Upper lobe of right lung (tissue), 1 donor: Measurements from ENCODE around the gene CSMD2. TPM values are rescaled to one million over a fixed set of nuclear protein-coding genes. Genes with fewer than 3 reads are reported as not detected.
A peak's percentile ranks its signal among the peaks of the same experiment; 100 is the strongest.

Experiments used
- ATAC-seq: fragments of 200-7000 bp; cut with Tn5 transposase; one replicate; pipeline ENCODE4 v1.9.1; 2020; ENCODE audit warnings: mild to moderate bottlenecking, moderate library complexity
- DNase-seq: peaks from one replicate; pipeline ENCODE4 v3.0.0-alpha.2; 2020
- H3K27ac ChIP-seq: fragments of 200-600 bp; one replicate; pipeline ENCODE4 v1.8.0; 2022
- H3K27me3 ChIP-seq: fragments of 200-600 bp; one replicate; pipeline ENCODE4 v1.8.0; 2022; ENCODE audit warnings: mild to moderate bottlenecking
- H3K36me3 ChIP-seq: fragments of 200-600 bp; one replicate; pipeline ENCODE4 v1.8.0; 2022
- H3K4me1 ChIP-seq: fragments of 200-600 bp; one replicate; pipeline ENCODE4 v1.8.0; 2022
- H3K4me3 ChIP-seq: fragments of 200-600 bp; one replicate; pipeline ENCODE4 v1.8.0; 2022; ENCODE audit warnings: mild to moderate bottlenecking
- H3K9me3 ChIP-seq: fragments of 200-600 bp; one replicate; pipeline ENCODE4 v1.8.0; 2022
- CTCF ChIP-seq: fragments of 200-600 bp; IDR thresholded peaks from one replicate; pipeline ENCODE4 v1.8.0; 2022; ENCODE audit warnings: antibody characterized with exemption
- intact Hi-C: fragments of 100-400 bp; cut with DNase I; formaldehyde crosslinking; loops from one replicate; pipeline ENCODE4 v1.11.0; 2022
- total RNA-seq: library from RNA; stranded (reverse); fragmentation: NEBNext Ultra II Directional; extraction: Animal tissue kit (Norgen Biotek cat#: 25700); gene quantifications from one replicate; pipeline ENCODE4 v1.2.1, GENCODE V29; 2021
- donor health status: DM: no; HTN: yes; CAD: no; lungs with severe emphysema.

The CSMD2 gene
- total RNA-seq, 1 donor from 2014 or later, result 0.67 TPM

DNA sequence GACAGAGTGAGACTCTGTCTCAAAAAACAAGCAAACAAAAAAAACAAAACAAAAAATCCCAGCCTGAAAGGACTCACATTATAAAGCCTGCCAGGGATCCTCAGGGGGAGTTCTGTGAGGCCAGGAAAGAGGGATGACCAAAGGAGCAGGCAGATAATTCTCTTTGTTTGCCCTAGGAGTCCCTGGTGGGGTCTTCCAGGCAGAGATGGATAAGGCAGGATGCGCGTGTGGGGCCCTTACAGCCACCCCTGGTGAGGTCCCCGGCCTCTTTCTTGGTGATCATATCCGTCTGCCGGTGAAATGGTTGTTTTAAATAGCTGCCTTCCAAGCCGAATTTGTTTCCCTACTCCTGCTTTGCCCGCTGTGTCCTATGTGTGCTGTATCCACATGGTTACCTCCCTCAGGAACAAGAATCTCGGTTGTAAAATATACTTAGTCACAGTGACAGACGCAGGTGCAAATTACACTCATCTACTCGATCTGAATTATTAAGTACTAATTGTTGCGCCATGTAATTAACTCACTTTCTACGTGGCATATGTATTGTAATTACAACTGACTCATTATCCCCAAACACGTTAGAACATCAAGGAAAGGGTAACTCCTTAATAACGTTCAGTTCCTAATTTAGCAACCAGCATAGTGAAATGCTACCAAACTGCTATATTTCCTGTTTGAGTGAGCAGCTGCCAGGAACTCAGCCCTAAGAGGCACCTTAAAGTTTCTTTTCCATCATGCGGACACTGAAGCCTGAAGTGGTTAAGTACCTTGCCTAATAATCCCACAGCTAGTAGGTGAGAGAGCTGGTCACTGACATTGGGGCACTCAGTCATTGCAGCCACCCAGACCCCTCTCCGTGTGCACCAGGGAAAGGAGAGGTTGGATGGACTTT, 586.2 kb downstream of the CSMD2 start:
- intact Hi-C loops, result no loop called here
- no peak for DNase-seq
- Histone ChIP-seq H3K4me1 (no peaks in the 10 kb centered on the region), H3K4me3 (no peak overlapping the region), H3K36me3 (no peaks in the 10 kb centered on the region), H3K27me3 (no peaks in the 10 kb centered on the region), H3K9me3 (no peaks in the 10 kb centered on the region), H3K27ac (peak overlapping the region; percentile 42)
- ATAC-seq, result peak; percentile 67
- no peak for TF ChIP-seq CTCF

DNA sequence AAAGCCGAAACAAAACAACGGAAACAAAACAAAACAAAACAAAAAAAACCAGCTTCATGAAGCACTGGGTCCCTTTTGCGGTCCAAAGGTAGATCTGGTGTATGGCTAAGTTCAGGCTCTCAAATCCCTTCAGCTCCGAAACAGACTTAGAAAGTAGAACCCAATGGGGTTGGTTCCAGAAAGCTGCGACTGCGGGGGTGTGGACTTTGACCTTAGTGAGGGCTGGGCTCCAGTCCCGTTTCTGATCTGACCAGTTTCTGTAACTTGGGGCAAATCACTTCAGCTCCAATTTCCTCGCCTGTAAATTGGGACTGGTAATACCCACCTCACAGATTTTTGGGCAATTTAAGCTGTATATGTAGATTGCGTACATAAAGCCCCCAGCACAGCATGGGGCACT, 587.4 kb downstream of the CSMD2 start:
- H3K27me3 ChIP-seq, result no peaks in the 10 kb centered on the region
- TF ChIP-seq CTCF, result no peak
- ATAC-seq, result no peak
- H3K4me3 ChIP-seq, result no peak overlapping the region
- no peak for DNase-seq
- H3K4me1 ChIP-seq, result no peaks in the 10 kb centered on the region
- no peaks in the 10 kb centered on the region for H3K9me3 ChIP-seq
- H3K27ac ChIP-seq, result no peak overlapping the region
- no peaks in the 10 kb centered on the region for H3K36me3 ChIP-seq
- intact Hi-C loops, result no loop called here

GRCh38 chr1:33576821-33577599, 588.0 kb downstream of the CSMD2 start:
- no peak for DNase-seq
- no peak for ATAC-seq
- H3K27ac ChIP-seq, result no peak overlapping the region
- no peaks in the 10 kb centered on the region for H3K9me3 ChIP-seq
- no peaks in the 10 kb centered on the region for H3K27me3 ChIP-seq
- TF ChIP-seq CTCF, result no peak
- intact Hi-C loops, result no loop called here
- no peak overlapping the region for H3K4me3 ChIP-seq
- no peaks in the 10 kb centered on the region for H3K4me1 ChIP-seq
- H3K36me3 ChIP-seq, result no peaks in the 10 kb centered on the region

DNA sequence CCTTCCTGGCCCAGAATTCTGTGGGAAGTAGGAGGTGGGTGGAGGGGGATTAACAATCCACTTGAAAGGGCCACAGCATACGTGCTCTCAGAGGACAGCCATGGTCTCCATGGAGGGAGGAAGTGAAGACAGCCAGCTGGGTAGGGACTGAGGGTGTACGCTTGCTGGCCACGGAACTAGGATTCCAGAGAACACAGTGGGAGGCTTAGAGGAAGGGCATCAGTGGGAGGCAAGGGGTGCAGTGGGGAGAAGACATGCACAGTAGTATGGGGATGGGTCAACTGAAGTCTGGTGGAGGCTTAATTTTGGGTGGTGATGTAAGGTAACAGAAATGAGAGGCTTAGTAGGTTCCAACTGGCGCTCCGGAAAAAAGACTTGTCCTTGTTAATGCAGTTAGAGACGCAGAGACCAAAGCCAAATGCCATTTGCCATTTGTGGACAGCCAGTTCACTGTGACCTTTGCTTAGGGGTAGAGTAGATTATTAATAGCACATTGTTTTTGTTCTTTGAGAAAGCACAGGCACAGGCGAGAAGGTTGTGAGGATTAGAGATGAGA, 589.6 kb downstream of the CSMD2 start:
- Histone ChIP-seq H3K27ac (no peak overlapping the region), H3K4me3 (no peak overlapping the region), H3K4me1 (no peaks in the 10 kb centered on the region), H3K9me3 (no peaks in the 10 kb centered on the region), H3K27me3 (no peaks in the 10 kb centered on the region), H3K36me3 (no peaks in the 10 kb centered on the region)
- DNase-seq (no peak), ATAC-seq (no peak)
- intact Hi-C loops, result no loop called here
- TF ChIP-seq CTCF, result no peak

DNA sequence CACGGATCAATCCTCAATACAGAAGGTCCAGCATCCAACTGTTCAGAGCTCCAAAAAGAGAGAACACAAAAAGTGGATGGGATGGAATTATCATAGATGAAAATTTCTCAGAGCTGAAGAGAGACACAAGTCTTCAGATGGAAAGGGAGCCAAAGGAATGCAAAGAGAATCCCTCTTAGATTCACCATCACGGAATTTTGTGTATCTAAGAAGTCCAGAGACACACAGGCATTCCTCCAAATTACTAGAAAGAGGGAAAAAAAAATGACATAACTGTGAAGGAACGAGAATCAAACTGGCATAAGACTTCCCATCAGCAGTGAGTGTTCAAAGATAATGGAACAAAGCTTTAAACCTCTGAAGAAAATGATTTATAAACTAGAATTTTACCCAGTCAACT, 591.4 kb downstream of the CSMD2 start:
- intact Hi-C loops, result no loop called here
- TF ChIP-seq CTCF, result no peak
- H3K36me3 ChIP-seq, result no peaks in the 10 kb centered on the region
- no peak overlapping the region for H3K4me3 ChIP-seq
- H3K27ac ChIP-seq, result no peak overlapping the region
- DNase-seq (no peak), ATAC-seq (no peak)
- no peaks in the 10 kb centered on the region for H3K4me1 ChIP-seq
- no peaks in the 10 kb centered on the region for H3K27me3 ChIP-seq
- H3K9me3 ChIP-seq, result no peaks in the 10 kb centered on the region
